Tibial nerve (tissue), 4 donors: ENCODE data around the gene SPIRE2. TPM values are rescaled to one million over a fixed set of nuclear protein-coding genes. Genes with fewer than 3 reads are reported as not detected.
"Not testable (repeated sequence)": the region's sequence is repeated elsewhere in the genome, so short reads cannot be mapped to it uniquely, and the experiment has no call there.

Experiments
- DNase-seq, 2 donors: peaks; one replicate each; pipeline ENCODE4 v3.0.0-alpha.2; 2019; ENCODE audit warnings: low spot score in 2 of 2
- H3K27ac ChIP-seq, 4 donors: fragments of 200-600 bp; sonication (generic) in 3 of 4; one replicate each; pipeline ENCODE4 v1.5.1; 2017 to 2019; ENCODE audit warnings: mild to moderate bottlenecking in 1 of 4
- H3K27me3 ChIP-seq, 2 donors: fragments of 200-600 bp; sonication (generic) in 1 of 2; one replicate each; pipeline versions ENCODE4 v1.5.1 to v1.6.0; 2017 to 2019
- H3K36me3 ChIP-seq, 3 donors: fragments of 200-600 bp; sonication (generic); one replicate each; pipeline ENCODE4 v1.5.1; 2018 to 2019
- H3K4me1 ChIP-seq, 4 donors: fragments of 200-600 bp; sonication (generic) in 3 of 4; one replicate each; pipeline ENCODE4 v1.5.1; 2017 to 2019
- H3K4me3 ChIP-seq, 4 donors: fragments of 200-600 bp; sonication (generic) in 3 of 4; one replicate each; pipeline ENCODE4 v1.5.1; 2017 to 2019; ENCODE audit warnings: mild to moderate bottlenecking in 1 of 4, moderate library complexity in 1 of 4
- H3K9me3 ChIP-seq, 4 donors: fragments of 200-600 bp; sonication (generic) in 3 of 4; one replicate each; pipeline ENCODE4 v1.5.1; 2017 to 2019
- EP300 ChIP-seq, 2 donors: sonication (generic); formaldehyde crosslinking; IDR thresholded peaks; one replicate each; pipeline ENCODE4 v1.6.1; 2017; ENCODE audit warnings: antibody characterized with exemption in 2 of 2, mild to moderate bottlenecking in 1 of 2
- POLR2A ChIP-seq, 2 donors: fragments of 450-650 bp; IDR thresholded peaks; one replicate each; pipeline ENCODE4 v1.6.1; 2017; ENCODE audit warnings: antibody characterized with exemption in 2 of 2, mild to moderate bottlenecking in 2 of 2, moderate library complexity in 2 of 2
- WGBS, 2 donors: methylation state at CpG; one replicate each; pipeline ENCODE4 v1.1.5; 2018; 5-methylcytosine and 5-hydroxymethylcytosine counted together
- total RNA-seq, 4 donors: library from RNA; depleted of rRNA; stranded (reverse); fragments of >200 nt; gene quantifications; one replicate each; pipeline ENCODE4 v1.1.0, GENCODE V29; 2016
- TF ChIP-seq, protein P1 (sequence below), 5 experiments: fragments of 200-600 bp in 3 of 5; fragments of 450-650 bp in 2 of 5; sonication (generic) in 3 of 5; IDR thresholded peaks; one replicate each; pipeline ENCODE4 v1.5.1; 2016 to 2019; ENCODE audit warnings: antibody characterized with exemption in 5 of 5, mild to moderate bottlenecking in 3 of 5, moderate library complexity in 2 of 5

SPIRE2 gene
- total RNA-seq, 4 donors from 2014 or later: 1.1 to 7.2 (median 3.1) TPM; not detected in 1

DNA sequence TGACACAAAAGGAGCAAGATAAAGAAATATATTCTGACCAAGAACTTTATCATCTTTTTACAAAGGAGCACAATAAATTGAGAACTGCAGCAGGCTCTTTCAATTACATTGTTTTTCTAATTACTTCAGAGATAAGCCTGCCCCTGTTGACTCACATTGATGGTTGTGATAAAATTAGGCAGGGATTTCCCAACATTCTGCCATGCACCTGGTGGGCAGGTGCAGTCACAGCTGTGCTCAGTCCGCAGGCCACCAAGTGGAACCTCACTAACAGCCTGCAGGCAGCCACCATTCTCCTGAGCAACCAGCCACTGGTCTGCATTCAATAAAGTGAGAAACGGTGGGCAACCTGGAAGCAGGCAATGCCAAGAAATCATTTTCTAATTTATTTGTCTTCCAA is 17.0 kb upstream of the SPIRE2 start:
- H3K9me3 ChIP-seq: no peaks in the 10 kb centered on the region
- peaks cover 0 to 7% (median 6%) of the 10 kb centered on the region in 4 donors for H3K4me1 ChIP-seq
- WGBS, 2 donors: 82 to 85% methylated on average over 2 of the region's 2 CpGs
- no peak for DNase-seq
- no peak overlapping the region for H3K4me3 ChIP-seq
- no peaks in the 10 kb centered on the region for H3K36me3 ChIP-seq
- TF ChIP-seq, protein P1, sequence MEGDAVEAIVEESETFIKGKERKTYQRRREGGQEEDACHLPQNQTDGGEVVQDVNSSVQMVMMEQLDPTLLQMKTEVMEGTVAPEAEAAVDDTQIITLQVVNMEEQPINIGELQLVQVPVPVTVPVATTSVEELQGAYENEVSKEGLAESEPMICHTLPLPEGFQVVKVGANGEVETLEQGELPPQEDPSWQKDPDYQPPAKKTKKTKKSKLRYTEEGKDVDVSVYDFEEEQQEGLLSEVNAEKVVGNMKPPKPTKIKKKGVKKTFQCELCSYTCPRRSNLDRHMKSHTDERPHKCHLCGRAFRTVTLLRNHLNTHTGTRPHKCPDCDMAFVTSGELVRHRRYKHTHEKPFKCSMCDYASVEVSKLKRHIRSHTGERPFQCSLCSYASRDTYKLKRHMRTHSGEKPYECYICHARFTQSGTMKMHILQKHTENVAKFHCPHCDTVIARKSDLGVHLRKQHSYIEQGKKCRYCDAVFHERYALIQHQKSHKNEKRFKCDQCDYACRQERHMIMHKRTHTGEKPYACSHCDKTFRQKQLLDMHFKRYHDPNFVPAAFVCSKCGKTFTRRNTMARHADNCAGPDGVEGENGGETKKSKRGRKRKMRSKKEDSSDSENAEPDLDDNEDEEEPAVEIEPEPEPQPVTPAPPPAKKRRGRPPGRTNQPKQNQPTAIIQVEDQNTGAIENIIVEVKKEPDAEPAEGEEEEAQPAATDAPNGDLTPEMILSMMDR (IDR thresholded peaks at IDR 0.05): no peak
- no peak for TF ChIP-seq EP300 (IDR thresholded peaks at IDR 0.05)
- TF ChIP-seq POLR2A (IDR thresholded peaks at IDR 0.05): no peak
- H3K27me3 ChIP-seq: no peaks in the 10 kb centered on the region
- no peak overlapping the region for H3K27ac ChIP-seq

DNA sequence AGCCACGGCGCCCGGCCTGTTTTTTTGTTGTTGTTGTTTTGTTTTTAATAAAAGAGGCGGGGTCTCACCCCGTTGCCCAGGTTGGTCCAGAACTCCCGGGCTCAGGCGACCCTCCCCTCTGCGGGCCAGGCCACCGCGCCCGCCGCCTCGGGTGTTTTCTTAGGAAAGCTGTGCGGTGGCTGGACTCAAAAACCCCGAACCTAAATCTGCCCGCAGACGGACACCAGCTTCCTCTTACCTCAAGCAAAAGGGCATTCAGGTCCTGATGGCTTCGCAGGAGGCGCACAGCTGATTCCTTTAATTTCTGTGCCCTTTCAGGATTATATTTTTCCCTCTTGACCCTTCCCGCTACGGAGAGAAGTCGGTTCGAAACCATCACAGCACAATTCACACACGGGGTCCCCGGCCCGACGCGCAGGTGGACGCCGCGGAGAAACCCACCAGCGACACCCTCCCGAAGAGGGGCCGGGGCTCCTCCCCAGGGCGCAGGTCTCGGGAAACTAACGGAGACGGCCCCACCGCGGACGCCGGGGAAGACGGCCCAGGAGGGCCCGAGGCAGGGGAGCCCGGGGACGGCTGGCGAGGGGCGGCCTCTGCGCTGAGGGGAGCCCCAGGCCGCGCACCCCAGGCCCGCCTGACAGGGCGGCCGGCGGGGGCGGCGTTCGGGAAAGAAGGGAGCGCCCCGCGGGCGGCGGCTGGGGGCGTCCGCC is 12.5 kb upstream of the SPIRE2 start:
- TF ChIP-seq EP300 (IDR thresholded peaks at IDR 0.05): no peak
- TF ChIP-seq POLR2A (IDR thresholded peaks at IDR 0.05): no peak
- TF ChIP-seq, protein P1 (IDR thresholded peaks at IDR 0.05): no peak
- no peak for DNase-seq
- 8 to 15% methylated on average over 35 to 43 of the region's 65 CpGs for WGBS, 2 donors
- no peaks in the 10 kb centered on the region for H3K9me3 ChIP-seq
- no peaks in the 10 kb centered on the region for H3K36me3 ChIP-seq
- no peaks in the 10 kb centered on the region for H3K27me3 ChIP-seq
- no peak overlapping the region for H3K27ac ChIP-seq
- H3K4me3 ChIP-seq: peak overlapping the region; percentile 28 to 90 (median 54)
- peaks cover 0 to 13% (median 6%) of the 10 kb centered on the region in 4 donors for H3K4me1 ChIP-seq

DNA sequence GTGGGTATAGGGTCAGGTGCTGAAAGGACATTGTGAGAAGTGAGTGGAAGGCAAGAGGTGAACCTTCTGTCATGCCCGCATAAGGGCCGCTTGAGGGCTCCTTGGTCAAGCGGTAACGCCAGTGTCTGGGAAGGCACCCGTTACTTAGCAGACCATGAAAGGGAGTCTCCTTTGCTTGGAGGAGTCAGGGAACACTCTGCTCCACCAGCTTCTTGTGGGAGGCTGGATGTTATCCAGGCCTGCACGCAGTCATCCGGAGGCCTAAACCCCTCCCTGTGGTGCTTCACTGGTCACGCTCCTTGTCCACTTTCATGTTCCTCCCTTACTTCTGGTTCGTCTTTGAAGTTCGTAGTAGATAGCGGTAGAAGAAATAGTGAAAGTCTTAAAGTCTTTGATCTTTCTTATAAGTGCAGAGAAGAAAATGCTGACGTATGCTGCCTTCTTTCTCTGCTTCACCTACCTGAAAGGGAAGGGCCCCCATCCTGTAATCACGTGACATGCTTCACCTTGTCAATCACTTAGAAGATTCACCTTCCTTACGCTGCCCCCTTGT is 9.3 kb upstream of the SPIRE2 start:
- H3K4me3 ChIP-seq, DNase-seq, H3K27me3 ChIP-seq, H3K36me3 ChIP-seq, H3K27ac ChIP-seq, H3K9me3 ChIP-seq: not testable (repeated sequence)
- WGBS, 2 donors: 88 to 89% methylated on average over 14 of the region's 14 CpGs
- peaks cover 0 to 13% (median 6%) of the 10 kb centered on the region in 4 donors for H3K4me1 ChIP-seq

DNA sequence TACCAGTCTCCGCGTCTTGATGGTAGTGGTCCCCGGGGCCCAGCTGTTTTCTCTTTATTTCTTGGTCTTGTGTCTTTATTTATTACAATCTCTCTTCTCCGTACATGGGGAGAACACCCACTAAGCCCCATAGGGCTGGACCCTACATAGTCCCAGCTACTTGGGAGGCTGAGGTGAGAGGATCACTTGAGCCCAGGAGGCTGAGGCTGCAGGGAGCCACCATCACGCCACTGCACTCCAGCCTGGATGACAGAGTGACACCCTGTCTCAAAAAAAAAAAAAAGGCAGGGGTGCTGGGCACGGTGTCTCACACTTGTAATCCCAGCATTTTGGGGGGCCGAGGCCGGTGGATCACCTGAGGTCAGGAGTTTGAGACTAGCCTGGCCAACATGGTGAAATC is 8.8 kb upstream of the SPIRE2 start:
- WGBS, 2 donors: 95% methylated on average over 8 of the region's 8 CpGs
- H3K27ac ChIP-seq: not testable (repeated sequence)

DNA sequence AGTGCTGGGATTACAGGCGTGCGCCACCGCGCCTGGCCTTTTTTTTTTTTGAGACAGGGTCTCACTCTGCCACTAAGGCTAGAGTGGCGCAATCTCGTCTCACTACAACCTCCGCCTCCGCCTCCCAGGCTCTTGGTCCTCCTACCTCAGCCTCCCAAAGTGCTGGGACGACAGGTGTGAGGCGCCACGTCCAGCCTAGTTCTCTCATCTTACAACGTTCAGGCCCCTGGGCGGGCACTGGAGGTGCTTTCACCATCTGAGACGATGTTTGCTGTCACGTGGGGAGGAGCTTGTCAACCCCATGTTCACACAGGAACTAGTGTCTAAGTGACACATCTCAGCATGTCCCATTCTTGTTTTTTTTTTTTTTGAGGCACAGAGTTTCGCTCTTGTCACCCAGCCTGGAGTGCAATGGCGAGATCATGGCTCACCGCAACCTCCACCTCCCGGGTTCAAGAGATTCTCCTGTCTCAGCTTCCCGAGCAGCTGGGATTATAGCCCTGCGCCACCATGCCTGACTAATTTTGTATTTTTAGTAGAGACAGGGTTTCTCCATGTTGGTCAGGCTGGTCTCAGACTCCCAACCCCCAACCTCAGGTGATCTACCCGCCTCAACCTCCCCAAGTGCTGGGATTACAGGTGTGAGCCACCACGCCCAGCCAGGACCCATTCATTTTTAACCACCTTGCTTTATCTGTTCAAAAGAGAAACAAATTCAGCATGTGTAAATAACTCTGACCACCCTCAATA is 6.7 kb upstream of the SPIRE2 start:
- DNase-seq: no peak
- Histone ChIP-seq H3K4me1 (peaks cover 0 to 6% (median 0%) of the 10 kb centered on the region in 4 donors), H3K27me3 (no peaks in the 10 kb centered on the region), H3K4me3 (no peak overlapping the region), H3K9me3 (no peaks in the 10 kb centered on the region), H3K27ac (no peak overlapping the region), H3K36me3 (no peaks in the 10 kb centered on the region)
- TF ChIP-seq, protein P1 (IDR thresholded peaks at IDR 0.05): no peak
- TF ChIP-seq POLR2A (IDR thresholded peaks at IDR 0.05) (no peak), EP300 (IDR thresholded peaks at IDR 0.05) (no peak)
- 94 to 95% methylated on average over 23 of the region's 23 CpGs for WGBS, 2 donors

More for the DNA sequence above, 8.8 kb upstream of the SPIRE2 start:
- not testable (repeated sequence) for DNase-seq, H3K36me3 ChIP-seq, H3K27me3 ChIP-seq, H3K4me3 ChIP-seq, H3K9me3 ChIP-seq
- H3K4me1 ChIP-seq: peaks cover 0 to 13% (median 6%) of the 10 kb centered on the region in 4 donors
